HepG2 (cell line): ENCODE results near the gene GNG4.

Source experiments
- CTCF ChIP-seq: sonication (generic); formaldehyde crosslinking; IDR thresholded peaks from 2 replicates; pipeline ENCODE4 v1.5.0; 2020; ENCODE audit warnings: mild to moderate bottlenecking, missing genetic modification reagents, moderate library complexity
- ESRRA ChIP-seq: sonication (generic); formaldehyde crosslinking; IDR thresholded peaks from 2 replicates; pipeline ENCODE4 v1.5.1; 2020; ENCODE audit warnings: mild to moderate bottlenecking, low read depth, missing genetic modification reagents
- EZH2 ChIP-seq: conservative IDR thresholded peaks from 2 replicates; pipeline ENCODE4 v1.6.1; 2012; ENCODE audit warnings: mild to moderate bottlenecking, low read depth, low read length, moderate library complexity
- MYC ChIP-seq: sonication (generic); formaldehyde crosslinking; IDR thresholded peaks from 2 replicates; pipeline ENCODE4 v1.9.0; 2021; ENCODE audit warnings: missing genetic modification reagents, borderline replicate concordance
- REST ChIP-seq, 2 experiments: IDR thresholded peaks; 2 replicates each; pipeline ENCODE4 v1.6.1; 2011 to 2012; ENCODE audit warnings: low read length in 2 of 2, borderline replicate concordance in 1 of 2, low read depth in 1 of 2, mild to moderate bottlenecking in 1 of 2, moderate library complexity in 1 of 2
- SUZ12 ChIP-seq: fragments of 150-350 bp; IDR thresholded peaks from 2 replicates; pipeline ENCODE4 v1.6.1; 2014; ENCODE audit warnings: low read depth, low read length
- TARDBP ChIP-seq: sonication (generic); formaldehyde crosslinking; IDR thresholded peaks from 2 replicates; pipeline ENCODE4 v1.8.0; 2022; ENCODE audit warnings: mild to moderate bottlenecking, missing genetic modification reagents
- ZBTB8A ChIP-seq: sonication (generic); formaldehyde crosslinking; IDR thresholded peaks from 2 replicates; pipeline ENCODE4 v1.4.0; 2020; ENCODE audit warnings: mild to moderate bottlenecking, low read depth, missing genetic modification reagents, borderline replicate concordance
- ZNF12 ChIP-seq: sonication (generic); formaldehyde crosslinking; IDR thresholded peaks from 2 replicates; pipeline ENCODE4 v1.5.0; 2020; ENCODE audit warnings: missing genetic modification reagents
- ZNF331 ChIP-seq: sonication (generic); formaldehyde crosslinking; IDR thresholded peaks from 2 replicates; pipeline ENCODE4 v1.4.0; 2020; ENCODE audit warnings: missing genetic modification reagents
- ZSCAN21 ChIP-seq: sonication (generic); formaldehyde crosslinking; IDR thresholded peaks from 2 replicates; pipeline ENCODE4 v1.8.0; 2022; ENCODE audit warnings: mild to moderate bottlenecking, missing genetic modification reagents, moderate library complexity, borderline replicate concordance
- TF ChIP-seq, protein P1 (sequence below): sonication (generic); formaldehyde crosslinking; conservative IDR thresholded peaks from 2 replicates; pipeline ENCODE4 v1.8.0; 2022; ENCODE audit warnings: low read depth, missing genetic modification reagents
- TF ChIP-seq, protein P2 (sequence below): sonication (generic); formaldehyde crosslinking; IDR thresholded peaks from 2 replicates; pipeline ENCODE4 v1.4.0; 2020; ENCODE audit warnings: missing genetic modification reagents, borderline replicate concordance
- TF ChIP-seq, protein P3 (sequence below): IDR thresholded peaks from 2 replicates; pipeline ENCODE4 v1.6.1; 2012; ENCODE audit warnings: low read depth, low read length, improper control_type of control experiment

GRCh38 chr1:235573880-235574279, 75.7 kb downstream of the GNG4 start:
- TF ChIP-seq EZH2 (no peak), CTCF (CRISPR knock-in tag) (no peak), REST (IDR thresholded peaks at IDR 0.05; ENCODE audit: borderline replicate concordance in 1 of 2, low read depth in 1 of 2, low read length in 2 of 2) (no peak), MYC (CRISPR knock-in tag) (no peak), SUZ12 (no peak), ZBTB8A (CRISPR knock-in tag) (no peak), TARDBP (CRISPR knock-in tag) (no peak), ESRRA (CRISPR knock-in tag) (no peak), ZSCAN21 (no peak), ZNF331 (CRISPR knock-in tag) (no peak), ZNF12 (CRISPR knock-in tag) (no peak)
- TF ChIP-seq, protein P1, sequence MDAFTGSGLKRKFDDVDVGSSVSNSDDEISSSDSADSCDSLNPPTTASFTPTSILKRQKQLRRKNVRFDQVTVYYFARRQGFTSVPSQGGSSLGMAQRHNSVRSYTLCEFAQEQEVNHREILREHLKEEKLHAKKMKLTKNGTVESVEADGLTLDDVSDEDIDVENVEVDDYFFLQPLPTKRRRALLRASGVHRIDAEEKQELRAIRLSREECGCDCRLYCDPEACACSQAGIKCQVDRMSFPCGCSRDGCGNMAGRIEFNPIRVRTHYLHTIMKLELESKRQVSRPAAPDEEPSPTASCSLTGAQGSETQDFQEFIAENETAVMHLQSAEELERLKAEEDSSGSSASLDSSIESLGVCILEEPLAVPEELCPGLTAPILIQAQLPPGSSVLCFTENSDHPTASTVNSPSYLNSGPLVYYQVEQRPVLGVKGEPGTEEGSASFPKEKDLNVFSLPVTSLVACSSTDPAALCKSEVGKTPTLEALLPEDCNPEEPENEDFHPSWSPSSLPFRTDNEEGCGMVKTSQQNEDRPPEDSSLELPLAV, result no peak
- TF ChIP-seq, protein P2, sequence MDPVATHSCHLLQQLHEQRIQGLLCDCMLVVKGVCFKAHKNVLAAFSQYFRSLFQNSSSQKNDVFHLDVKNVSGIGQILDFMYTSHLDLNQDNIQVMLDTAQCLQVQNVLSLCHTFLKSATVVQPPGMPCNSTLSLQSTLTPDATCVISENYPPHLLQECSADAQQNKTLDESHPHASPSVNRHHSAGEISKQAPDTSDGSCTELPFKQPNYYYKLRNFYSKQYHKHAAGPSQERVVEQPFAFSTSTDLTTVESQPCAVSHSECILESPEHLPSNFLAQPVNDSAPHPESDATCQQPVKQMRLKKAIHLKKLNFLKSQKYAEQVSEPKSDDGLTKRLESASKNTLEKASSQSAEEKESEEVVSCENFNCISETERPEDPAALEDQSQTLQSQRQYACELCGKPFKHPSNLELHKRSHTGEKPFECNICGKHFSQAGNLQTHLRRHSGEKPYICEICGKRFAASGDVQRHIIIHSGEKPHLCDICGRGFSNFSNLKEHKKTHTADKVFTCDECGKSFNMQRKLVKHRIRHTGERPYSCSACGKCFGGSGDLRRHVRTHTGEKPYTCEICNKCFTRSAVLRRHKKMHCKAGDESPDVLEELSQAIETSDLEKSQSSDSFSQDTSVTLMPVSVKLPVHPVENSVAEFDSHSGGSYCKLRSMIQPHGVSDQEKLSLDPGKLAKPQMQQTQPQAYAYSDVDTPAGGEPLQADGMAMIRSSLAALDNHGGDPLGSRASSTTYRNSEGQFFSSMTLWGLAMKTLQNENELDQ (CRISPR knock-in tag), result no peak
- TF ChIP-seq, protein P3, sequence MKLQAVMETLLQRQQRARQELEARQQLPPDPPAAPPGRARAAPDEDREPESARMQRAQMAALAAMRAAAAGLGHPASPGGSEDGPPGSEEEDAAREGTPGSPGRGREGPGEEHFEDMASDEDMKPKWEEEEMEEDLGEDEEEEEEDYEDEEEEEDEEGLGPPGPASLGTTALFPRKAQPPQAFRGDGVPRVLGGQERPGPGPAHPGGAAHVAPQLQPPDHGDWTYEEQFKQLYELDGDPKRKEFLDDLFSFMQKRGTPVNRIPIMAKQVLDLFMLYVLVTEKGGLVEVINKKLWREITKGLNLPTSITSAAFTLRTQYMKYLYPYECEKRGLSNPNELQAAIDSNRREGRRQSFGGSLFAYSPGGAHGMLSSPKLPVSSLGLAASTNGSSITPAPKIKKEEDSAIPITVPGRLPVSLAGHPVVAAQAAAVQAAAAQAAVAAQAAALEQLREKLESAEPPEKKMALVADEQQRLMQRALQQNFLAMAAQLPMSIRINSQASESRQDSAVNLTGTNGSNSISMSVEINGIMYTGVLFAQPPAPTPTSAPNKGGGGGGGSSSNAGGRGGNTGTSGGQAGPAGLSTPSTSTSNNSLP, result no peak
